GM13976 (cell line): ENCODE data around the gene FAM110D.

ENCODE experiments used
- DNase-seq: peaks from one replicate; pipeline ENCODE4 v3.0.0; 2012; ENCODE audit warnings: low spot score
- in situ Hi-C: fragments of 300-500 bp; cut with MboI; formaldehyde crosslinking; loops from one replicate; pipeline ENCODE4 v1.12.0; 2022; ENCODE audit warnings: low sequenced_read_pairs, mixed read lengths, inconsistent platforms; ENCODE audit not compliant: unreplicated experiment
- TF ChIP-seq, protein P1 (sequence below): IDR thresholded peaks from 2 replicates; pipeline ENCODE4 v1.5.1; 2012; ENCODE audit warnings: borderline replicate concordance, mild to moderate bottlenecking; ENCODE audit not compliant: insufficient read depth; ENCODE audit errors: extremely low read depth, missing control alignments, control extremely low read depth

Gene FAM110D

DNA sequence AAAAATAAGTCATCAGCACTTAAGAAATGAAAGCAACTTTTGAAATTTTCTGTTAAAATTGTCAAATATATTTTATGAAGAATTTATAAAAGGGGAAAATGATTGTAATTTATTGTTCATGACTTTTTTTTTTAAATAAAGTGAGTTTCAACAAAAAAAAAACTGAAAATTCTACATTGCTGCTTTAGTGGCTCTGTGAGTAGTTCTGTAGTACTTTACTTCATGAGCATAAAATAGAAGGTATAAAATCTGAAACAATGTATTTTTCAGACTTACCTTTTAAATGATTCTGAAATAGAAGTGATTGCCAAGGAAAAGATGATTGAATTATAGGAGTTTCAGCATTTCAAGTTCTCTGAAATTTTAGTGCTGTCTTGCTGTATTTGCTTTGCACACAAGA lies 33.5 kb upstream of the FAM110D start:
- TF ChIP-seq, protein P1, sequence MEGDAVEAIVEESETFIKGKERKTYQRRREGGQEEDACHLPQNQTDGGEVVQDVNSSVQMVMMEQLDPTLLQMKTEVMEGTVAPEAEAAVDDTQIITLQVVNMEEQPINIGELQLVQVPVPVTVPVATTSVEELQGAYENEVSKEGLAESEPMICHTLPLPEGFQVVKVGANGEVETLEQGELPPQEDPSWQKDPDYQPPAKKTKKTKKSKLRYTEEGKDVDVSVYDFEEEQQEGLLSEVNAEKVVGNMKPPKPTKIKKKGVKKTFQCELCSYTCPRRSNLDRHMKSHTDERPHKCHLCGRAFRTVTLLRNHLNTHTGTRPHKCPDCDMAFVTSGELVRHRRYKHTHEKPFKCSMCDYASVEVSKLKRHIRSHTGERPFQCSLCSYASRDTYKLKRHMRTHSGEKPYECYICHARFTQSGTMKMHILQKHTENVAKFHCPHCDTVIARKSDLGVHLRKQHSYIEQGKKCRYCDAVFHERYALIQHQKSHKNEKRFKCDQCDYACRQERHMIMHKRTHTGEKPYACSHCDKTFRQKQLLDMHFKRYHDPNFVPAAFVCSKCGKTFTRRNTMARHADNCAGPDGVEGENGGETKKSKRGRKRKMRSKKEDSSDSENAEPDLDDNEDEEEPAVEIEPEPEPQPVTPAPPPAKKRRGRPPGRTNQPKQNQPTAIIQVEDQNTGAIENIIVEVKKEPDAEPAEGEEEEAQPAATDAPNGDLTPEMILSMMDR, result no peak
- no peak for DNase-seq
- in situ Hi-C loops, result no loop called here

DNA sequence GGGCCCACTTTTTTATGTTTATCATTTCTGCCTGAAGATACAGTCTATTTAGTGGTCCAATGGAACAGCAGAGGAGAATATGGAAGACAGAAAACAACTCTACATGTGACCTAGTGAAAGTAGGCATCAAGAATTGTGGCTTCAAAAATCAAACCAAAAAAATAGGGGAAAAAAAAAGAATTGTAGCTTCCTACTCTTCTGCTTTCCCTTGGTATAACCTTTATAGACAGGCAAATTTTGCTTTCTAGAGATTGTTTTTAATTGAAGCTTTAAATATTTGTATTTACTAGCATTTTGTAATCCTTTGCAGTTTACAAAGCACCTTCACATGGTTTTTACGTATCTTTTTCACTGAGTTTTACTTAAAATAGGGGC lies 32.9 kb upstream of the FAM110D start:
- TF ChIP-seq, protein P1, result no peak
- in situ Hi-C loops, result no loop called here

DNA sequence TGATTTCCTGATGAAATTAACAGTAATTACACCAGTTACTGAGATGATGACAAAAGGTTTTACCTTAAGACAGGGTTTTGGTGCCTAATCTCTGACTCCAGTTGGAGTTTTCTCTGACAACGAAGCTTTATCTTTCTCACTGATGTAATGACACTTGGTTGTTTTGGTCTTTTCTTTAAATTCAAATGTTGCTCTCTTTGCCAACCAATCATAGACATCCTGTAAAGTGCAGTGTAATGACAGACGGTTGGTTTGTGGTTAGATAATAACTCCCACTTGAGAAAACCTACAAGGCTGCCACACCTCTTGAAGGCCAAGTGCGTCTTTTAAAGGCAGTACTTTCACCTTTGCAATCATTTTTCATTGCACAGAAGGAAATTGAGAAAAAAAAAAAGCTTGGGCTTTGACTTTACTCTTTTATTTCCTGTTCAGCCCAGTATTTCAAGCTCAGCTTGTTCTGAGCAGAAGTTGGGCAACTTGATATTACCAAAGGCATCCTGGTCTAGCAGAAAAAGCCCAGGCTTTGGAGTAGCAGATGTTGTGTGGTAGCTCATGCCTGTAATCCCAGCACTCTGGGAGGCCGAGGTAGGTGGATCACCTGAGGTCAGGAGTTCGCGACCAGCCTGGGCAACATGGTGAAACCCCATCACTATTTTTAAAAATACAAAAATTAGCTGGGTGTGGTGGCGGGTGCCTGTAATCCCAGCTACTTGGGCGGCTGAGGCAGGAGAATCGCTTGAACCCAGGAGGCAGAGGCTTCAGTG lies 32.4 kb upstream of the FAM110D start:
- TF ChIP-seq, protein P1, result no peak
- in situ Hi-C loops, result no loop called here
- peak; percentile 73 for DNase-seq

More for the DNA sequence above, 32.9 kb upstream of the FAM110D start:
- no peak for DNase-seq

DNA sequence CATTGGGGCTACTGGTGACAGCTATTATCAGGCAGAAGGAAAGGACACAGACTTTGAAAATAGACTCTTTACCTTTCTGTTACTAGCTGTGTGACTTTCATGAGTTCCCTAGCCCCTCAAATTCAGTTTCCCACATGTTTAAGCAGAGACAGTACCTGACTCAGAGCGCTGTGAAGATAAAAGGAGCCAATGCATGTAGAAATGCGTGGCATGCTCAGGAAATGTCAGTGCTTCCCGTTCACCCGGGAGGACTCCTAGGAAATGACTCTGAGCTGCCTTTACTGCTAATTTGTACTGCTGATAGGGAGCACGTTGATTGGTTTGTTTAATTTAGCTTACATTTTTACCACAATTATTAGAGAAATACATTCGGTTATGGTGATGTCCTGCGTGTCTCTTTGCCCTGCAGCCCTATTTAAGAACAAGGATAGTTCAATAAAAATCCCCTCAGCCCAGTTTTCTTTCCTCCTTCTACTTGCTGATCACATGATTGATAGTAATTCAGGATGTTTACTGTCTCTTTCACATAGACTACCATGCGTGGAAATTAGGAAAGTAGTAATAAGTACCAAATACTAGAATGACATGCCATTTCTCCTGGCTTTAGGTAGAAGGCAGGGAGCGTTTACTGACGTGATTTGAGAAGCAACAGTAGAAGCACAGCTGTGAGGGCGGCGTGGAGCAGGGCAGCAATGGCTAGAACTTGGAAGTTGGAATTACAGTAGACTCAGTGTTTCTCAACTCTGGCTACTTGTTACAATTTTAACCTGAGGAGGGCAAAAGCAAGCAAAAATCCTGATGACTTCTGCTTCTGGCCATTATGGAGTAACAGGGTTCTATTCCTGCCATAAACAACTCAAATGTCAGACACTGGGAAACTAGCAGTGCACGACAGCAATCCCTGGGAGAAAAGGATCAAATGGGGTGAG lies 31.4 kb upstream of the FAM110D start:
- in situ Hi-C loops, result no loop called here
- TF ChIP-seq, protein P1, result no peak
- no peak for DNase-seq

DNA sequence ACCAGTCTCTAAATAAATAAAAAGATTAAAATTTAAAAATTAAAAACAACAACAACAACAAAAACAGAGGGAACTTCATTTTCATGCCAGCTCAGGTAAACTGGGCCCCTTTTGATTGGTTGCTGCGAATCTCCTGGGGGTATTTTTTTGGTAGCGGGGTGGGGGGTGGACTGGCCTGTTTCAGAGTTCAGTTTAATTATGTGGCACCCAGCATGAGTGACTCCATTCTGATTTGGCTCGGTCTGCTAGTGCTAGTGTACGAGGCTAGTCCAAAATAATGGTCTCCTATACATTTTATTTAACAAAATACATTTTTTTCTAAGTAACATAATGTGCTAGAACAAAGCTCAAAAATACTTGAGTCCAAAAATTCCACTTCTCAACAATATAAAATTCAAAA lies 29.1 kb upstream of the FAM110D start:
- no peak for DNase-seq
- in situ Hi-C loops, result no loop called here
- TF ChIP-seq, protein P1, result no peak

DNA sequence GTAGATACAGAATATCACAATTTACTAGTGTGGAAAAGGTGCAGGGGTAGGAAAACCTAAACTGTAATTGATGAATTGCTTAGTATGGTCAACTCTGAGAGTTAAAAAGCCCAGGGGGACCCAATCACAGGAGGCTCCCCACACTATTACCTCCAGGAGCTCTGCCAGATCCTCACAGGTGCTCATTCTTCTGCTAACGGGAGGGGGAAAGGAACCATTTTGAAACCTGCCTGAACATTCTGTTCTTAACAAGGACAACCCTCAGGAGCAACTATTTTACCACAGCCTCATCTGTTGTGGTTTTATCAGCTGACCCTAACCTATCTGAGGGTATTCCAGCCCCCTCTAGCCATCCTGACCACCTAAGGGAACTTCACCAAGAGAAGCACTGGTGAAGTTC lies 28.2 kb upstream of the FAM110D start:
- in situ Hi-C loops, result no loop called here
- TF ChIP-seq, protein P1, result no peak
- no peak for DNase-seq
